GM23338 (cell line): Measurements from ENCODE around the gene PDSS2. TPM values are rescaled to one million over a fixed set of nuclear protein-coding genes. Genes with fewer than 3 reads are reported as not detected.
A peak's percentile ranks its signal among the peaks of the same experiment; 100 is the strongest.

Source experiments
- ATAC-seq: fragments of 200-7000 bp; cut with Tn5 transposase; 3 replicates; pipeline ENCODE4 v1.9.1; 2020
- DNase-seq: peaks from one replicate; pipeline ENCODE4 v3.0.0-alpha.2; 2015; ENCODE audit warnings: low spot score
- H2AFZ ChIP-seq: fragments of 200-600 bp; sonication (generic); 2 replicates; pipeline ENCODE4 v1.8.0; 2016; ENCODE audit warnings: antibody characterized with exemption, mild to moderate bottlenecking, moderate library complexity
- H3F3A ChIP-seq: fragments of 200-600 bp; sonication (generic); replicated peaks from 2 replicates; pipeline ENCODE4 v1.8.0; 2017; ENCODE audit warnings: antibody characterized with exemption, mixed run types, low read depth
- H3K27ac ChIP-seq: fragments of 200-600 bp; sonication (generic); 2 replicates; pipeline ENCODE4 v1.6.1; 2016; ENCODE audit warnings: low read depth
- H3K27me3 ChIP-seq: fragments of 200-600 bp; sonication (generic); 2 replicates; pipeline ENCODE4 v1.8.0; 2016; ENCODE audit warnings: mild to moderate bottlenecking, mixed run types, moderate library complexity; ENCODE audit not compliant: insufficient read depth
- H3K36me3 ChIP-seq: fragments of 200-600 bp; sonication (generic); 2 replicates; pipeline ENCODE4 v1.8.0; 2016; ENCODE audit warnings: mild to moderate bottlenecking; ENCODE audit not compliant: insufficient read depth
- H3K4me1 ChIP-seq: fragments of 200-600 bp; sonication (generic); 2 replicates; pipeline ENCODE4 v1.8.0; 2016; ENCODE audit warnings: mild to moderate bottlenecking, moderate library complexity; ENCODE audit not compliant: insufficient read depth
- H3K4me2 ChIP-seq: fragments of 200-600 bp; sonication (generic); 2 replicates; pipeline ENCODE4 v1.7.1; 2017; ENCODE audit warnings: mixed run types
- H3K4me3 ChIP-seq: fragments of 200-600 bp; sonication (generic); 2 replicates; pipeline ENCODE4 v1.6.1; 2016; ENCODE audit warnings: mixed run types
- H3K79me2 ChIP-seq: fragments of 200-600 bp; sonication (generic); replicated peaks from 2 replicates; pipeline ENCODE4 v1.8.0; 2017; ENCODE audit warnings: mild to moderate bottlenecking; ENCODE audit not compliant: insufficient read depth
- H3K9me2 ChIP-seq: fragments of 200-600 bp; sonication (generic); 2 replicates; pipeline ENCODE4 v1.8.0; 2017; ENCODE audit not compliant: insufficient read depth
- H4K20me1 ChIP-seq: fragments of 200-600 bp; sonication (generic); replicated peaks from 2 replicates; pipeline ENCODE4 v1.8.0; 2017; ENCODE audit warnings: mild to moderate bottlenecking; ENCODE audit not compliant: insufficient read depth
- H3K27ac Mint-ChIP-seq: 2 replicates; pipeline ENCODE4 v1.8.0; 2020; ENCODE audit warnings: inconsistent platforms, mild to moderate bottlenecking, moderate library complexity, mixed read lengths
- H3K27me3 Mint-ChIP-seq: 3 replicates; pipeline ENCODE4 v1.8.0; 2022; ENCODE audit warnings: low read depth, mild to moderate bottlenecking, moderate library complexity, mixed read lengths, inconsistent platforms; ENCODE audit not compliant: insufficient read depth, poor library complexity
- H3K36me3 Mint-ChIP-seq: 3 replicates; pipeline ENCODE4 v1.8.0; 2021; ENCODE audit warnings: low read depth, mild to moderate bottlenecking, inconsistent platforms, moderate library complexity, mixed read lengths
- H3K4me1 Mint-ChIP-seq: 3 replicates; pipeline ENCODE4 v1.8.0; 2020; ENCODE audit warnings: mild to moderate bottlenecking, inconsistent platforms, mixed read lengths
- H3K4me3 Mint-ChIP-seq: 3 replicates; pipeline ENCODE4 v1.8.0; 2021; ENCODE audit warnings: moderate library complexity, mild to moderate bottlenecking, inconsistent platforms, mixed read lengths
- H3K9me3 Mint-ChIP-seq: 3 replicates; pipeline ENCODE4 v1.8.0; 2020; ENCODE audit warnings: moderate library complexity, mild to moderate bottlenecking, inconsistent platforms, mixed read lengths
- CREB1 ChIP-seq: fragments of 250-450 bp; sonication (Bioruptor Pico); IDR thresholded peaks from 2 replicates; pipeline ENCODE4 v1.5.0; 2020; ENCODE audit warnings: low read depth, mild to moderate bottlenecking, moderate library complexity
- CTCF ChIP-seq, 2 experiments: fragments of 200-600 bp in 1 of 2; sonication (generic) in 1 of 2; conservative IDR thresholded peaks; 2 replicates each; pipeline versions ENCODE4 v1.5.1 to v1.6.1; 2016 to 2017; ENCODE audit warnings: antibody characterized with exemption in 2 of 2, low read depth in 2 of 2, mild to moderate bottlenecking in 2 of 2, moderate library complexity in 1 of 2
- ETS1 ChIP-seq: IDR thresholded peaks from 2 replicates; pipeline ENCODE4 v1.6.1; 2016; ENCODE audit warnings: antibody characterized with exemption
- JUNB ChIP-seq: IDR thresholded peaks from one replicate; pipeline ENCODE4 v1.6.1; 2016; ENCODE audit warnings: antibody characterized with exemption; ENCODE audit not compliant: unreplicated experiment
- NANOG ChIP-seq: IDR thresholded peaks from 2 replicates; pipeline ENCODE4 v1.6.1; 2016; ENCODE audit warnings: antibody characterized with exemption, borderline replicate concordance
- STAT1 ChIP-seq: IDR thresholded peaks from one replicate; pipeline ENCODE4 v1.6.1; 2016; ENCODE audit warnings: antibody characterized with exemption; ENCODE audit not compliant: unreplicated experiment
- polyA plus RNA-seq: library from polyadenylated mRNA; unstranded; fragments of >200 nt; fragmentation: Nextera tagmentation; extraction: Ambion mirVana; gene quantifications from 2 replicates; pipeline ENCODE4 v1.2.1, GENCODE V29; 2016
- total RNA-seq: library from RNA; depleted of rRNA; stranded (reverse); fragments of >200 nt; shearing (Covaris generic); gene quantifications from 2 replicates; pipeline ENCODE4 v1.2.3, GENCODE V29; 2014
- TF ChIP-seq, protein P1 (sequence below): fragments of 250-450 bp; sonication (Bioruptor Pico); IDR thresholded peaks from 2 replicates; pipeline ENCODE4 v1.5.0; 2020; ENCODE audit warnings: mild to moderate bottlenecking, moderate library complexity

PDSS2 gene
- total and polyA plus RNA-seq, 2 experiments from 2014 or later, result 7.3 to 16.7 TPM

GRCh38 chr6:107116931-107117330, 342.4 kb downstream of the PDSS2 start:
- Histone ChIP-seq H3F3A (peaks cover 5% of the 10 kb centered on the region; the same call in 1 of the 2 replicates), H3K9me2 (no peaks in the 10 kb centered on the region), H4K20me1 (no peaks in the 10 kb centered on the region), H3K79me2 (peaks cover 22% of the 10 kb centered on the region), H3K36me3 (no peaks in the 10 kb centered on the region), H2AFZ (no peak overlapping the region), H3K27ac (peak overlapping the region; percentile 99), H3K27me3 (no peaks in the 10 kb centered on the region), H3K4me1 (peaks cover 25% of the 10 kb centered on the region), H3K4me3 (peak overlapping the region; percentile 33), H3K4me2 (peak overlapping the region; percentile 56)
- H3K27me3 Mint-ChIP-seq, result peaks cover 21% of the 10 kb centered on the region
- peak overlapping the region; percentile 75 for H3K4me3 Mint-ChIP-seq
- TF ChIP-seq NANOG, result peak; percentile 87
- TF ChIP-seq JUNB, result no peak
- DNase-seq (peak; percentile 64), ATAC-seq (no peak)
- peaks cover 50% of the 10 kb centered on the region for H3K4me1 Mint-ChIP-seq
- peaks cover 21% of the 10 kb centered on the region for H3K36me3 Mint-ChIP-seq
- peak overlapping the region; percentile 99 for H3K27ac Mint-ChIP-seq
- H3K9me3 Mint-ChIP-seq, result no peaks in the 10 kb centered on the region; the same call in 2 of the 3 replicates

GRCh38 chr6:107116328-107116892, 343.0 kb downstream of the PDSS2 start:
- peak; percentile 68 for ATAC-seq
- no peaks in the 10 kb centered on the region for H3K9me2 ChIP-seq
- Mint-ChIP-seq H3K4me1 (peaks cover 46% of the 10 kb centered on the region), H3K27me3 (peaks cover 21% of the 10 kb centered on the region), H3K27ac (peak overlapping the region; percentile 99), H3K36me3 (peaks cover 26% of the 10 kb centered on the region), H3K4me3 (peak overlapping the region; percentile 75), H3K9me3 (no peaks in the 10 kb centered on the region; the same call in 2 of the 3 replicates)
- no peaks in the 10 kb centered on the region for H3K36me3 ChIP-seq
- H3K4me2 ChIP-seq, result peak overlapping the region; percentile 69
- H3K27me3 ChIP-seq, result no peaks in the 10 kb centered on the region
- H2AFZ ChIP-seq, result no peak overlapping the region
- peak overlapping the region; percentile 57 for H3K4me3 ChIP-seq
- peaks cover 27% of the 10 kb centered on the region for H3K79me2 ChIP-seq
- peaks cover 5% of the 10 kb centered on the region; the same call in 1 of the 2 replicates for H3F3A ChIP-seq
- no peaks in the 10 kb centered on the region for H4K20me1 ChIP-seq
- TF ChIP-seq CTCF (conservative IDR thresholded peaks at IDR 0.05; ENCODE audit: low read depth in 2 of 2), result peak in 1 of 2 experiments; percentile 32; a peak in 2 of 4 replicates
- TF ChIP-seq ETS1, result peak; percentile 52; the same call in 1 of the 2 replicates
- TF ChIP-seq, protein P1, sequence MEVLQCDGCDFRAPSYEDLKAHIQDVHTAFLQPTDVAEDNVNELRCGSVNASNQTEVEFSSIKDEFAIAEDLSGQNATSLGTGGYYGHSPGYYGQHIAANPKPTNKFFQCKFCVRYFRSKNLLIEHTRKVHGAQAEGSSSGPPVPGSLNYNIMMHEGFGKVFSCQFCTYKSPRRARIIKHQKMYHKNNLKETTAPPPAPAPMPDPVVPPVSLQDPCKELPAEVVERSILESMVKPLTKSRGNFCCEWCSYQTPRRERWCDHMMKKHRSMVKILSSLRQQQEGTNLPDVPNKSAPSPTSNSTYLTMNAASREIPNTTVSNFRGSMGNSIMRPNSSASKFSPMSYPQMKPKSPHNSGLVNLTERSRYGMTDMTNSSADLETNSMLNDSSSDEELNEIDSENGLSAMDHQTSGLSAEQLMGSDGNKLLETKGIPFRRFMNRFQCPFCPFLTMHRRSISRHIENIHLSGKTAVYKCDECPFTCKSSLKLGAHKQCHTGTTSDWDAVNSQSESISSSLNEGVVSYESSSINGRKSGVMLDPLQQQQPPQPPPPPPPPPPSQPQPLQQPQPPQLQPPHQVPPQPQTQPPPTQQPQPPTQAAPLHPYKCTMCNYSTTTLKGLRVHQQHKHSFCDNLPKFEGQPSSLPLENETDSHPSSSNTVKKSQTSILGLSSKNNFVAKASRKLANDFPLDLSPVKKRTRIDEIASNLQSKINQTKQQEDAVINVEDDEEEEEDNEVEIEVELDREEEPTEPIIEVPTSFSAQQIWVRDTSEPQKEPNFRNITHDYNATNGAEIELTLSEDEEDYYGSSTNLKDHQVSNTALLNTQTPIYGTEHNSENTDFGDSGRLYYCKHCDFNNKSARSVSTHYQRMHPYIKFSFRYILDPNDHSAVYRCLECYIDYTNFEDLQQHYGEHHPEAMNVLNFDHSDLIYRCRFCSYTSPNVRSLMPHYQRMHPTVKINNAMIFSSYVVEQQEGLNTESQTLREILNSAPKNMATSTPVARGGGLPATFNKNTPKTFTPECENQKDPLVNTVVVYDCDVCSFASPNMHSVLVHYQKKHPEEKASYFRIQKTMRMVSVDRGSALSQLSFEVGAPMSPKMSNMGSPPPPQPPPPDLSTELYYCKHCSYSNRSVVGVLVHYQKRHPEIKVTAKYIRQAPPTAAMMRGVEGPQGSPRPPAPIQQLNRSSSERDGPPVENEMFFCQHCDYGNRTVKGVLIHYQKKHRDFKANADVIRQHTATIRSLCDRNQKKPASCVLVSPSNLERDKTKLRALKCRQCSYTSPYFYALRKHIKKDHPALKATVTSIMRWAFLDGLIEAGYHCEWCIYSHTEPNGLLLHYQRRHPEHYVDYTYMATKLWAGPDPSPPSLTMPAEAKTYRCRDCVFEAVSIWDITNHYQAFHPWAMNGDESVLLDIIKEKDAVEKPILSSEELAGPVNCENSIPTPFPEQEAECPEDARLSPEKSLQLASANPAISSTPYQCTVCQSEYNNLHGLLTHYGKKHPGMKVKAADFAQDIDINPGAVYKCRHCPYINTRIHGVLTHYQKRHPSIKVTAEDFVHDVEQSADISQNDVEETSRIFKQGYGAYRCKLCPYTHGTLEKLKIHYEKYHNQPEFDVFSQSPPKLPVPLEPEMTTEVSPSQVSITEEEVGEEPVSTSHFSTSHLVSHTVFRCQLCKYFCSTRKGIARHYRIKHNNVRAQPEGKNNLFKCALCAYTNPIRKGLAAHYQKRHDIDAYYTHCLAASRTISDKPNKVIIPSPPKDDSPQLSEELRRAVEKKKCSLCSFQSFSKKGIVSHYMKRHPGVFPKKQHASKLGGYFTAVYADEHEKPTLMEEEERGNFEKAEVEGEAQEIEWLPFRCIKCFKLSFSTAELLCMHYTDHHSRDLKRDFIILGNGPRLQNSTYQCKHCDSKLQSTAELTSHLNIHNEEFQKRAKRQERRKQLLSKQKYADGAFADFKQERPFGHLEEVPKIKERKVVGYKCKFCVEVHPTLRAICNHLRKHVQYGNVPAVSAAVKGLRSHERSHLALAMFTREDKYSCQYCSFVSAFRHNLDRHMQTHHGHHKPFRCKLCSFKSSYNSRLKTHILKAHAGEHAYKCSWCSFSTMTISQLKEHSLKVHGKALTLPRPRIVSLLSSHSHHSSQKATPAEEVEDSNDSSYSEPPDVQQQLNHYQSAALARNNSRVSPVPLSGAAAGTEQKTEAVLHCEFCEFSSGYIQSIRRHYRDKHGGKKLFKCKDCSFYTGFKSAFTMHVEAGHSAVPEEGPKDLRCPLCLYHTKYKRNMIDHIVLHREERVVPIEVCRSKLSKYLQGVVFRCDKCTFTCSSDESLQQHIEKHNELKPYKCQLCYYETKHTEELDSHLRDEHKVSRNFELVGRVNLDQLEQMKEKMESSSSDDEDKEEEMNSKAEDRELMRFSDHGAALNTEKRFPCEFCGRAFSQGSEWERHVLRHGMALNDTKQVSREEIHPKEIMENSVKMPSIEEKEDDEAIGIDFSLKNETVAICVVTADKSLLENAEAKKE (CRISPR knock-in tag), result no peak
- TF ChIP-seq STAT1, result no peak
- TF ChIP-seq NANOG, result peak; percentile 80
- 0 out of 2 replicates have a peak, but pooled peaks have one; percentile 4 for TF ChIP-seq CREB1
- peak; percentile 96 for DNase-seq
- H3K4me1 ChIP-seq, result peaks cover 25% of the 10 kb centered on the region
- H3K27ac ChIP-seq, result peak overlapping the region; percentile 99
